GM23338 (cell line): ENCODE measurements around the gene TUBGCP2.

Source experiments
- CREB1 ChIP-seq: fragments of 250-450 bp; sonication (Bioruptor Pico); IDR thresholded peaks from 2 replicates; pipeline ENCODE4 v1.5.0; 2020; ENCODE audit warnings: low read depth, mild to moderate bottlenecking, moderate library complexity
- EZH2 ChIP-seq: fragments of 200-600 bp; sonication (generic); IDR thresholded peaks from one replicate; pipeline ENCODE4 v1.8.0; 2017; ENCODE audit warnings: antibody characterized with exemption, mild to moderate bottlenecking, low read depth; ENCODE audit not compliant: unreplicated experiment
- NANOG ChIP-seq: IDR thresholded peaks from 2 replicates; pipeline ENCODE4 v1.6.1; 2016; ENCODE audit warnings: antibody characterized with exemption, borderline replicate concordance
- TF ChIP-seq, protein P1 (sequence below), 2 experiments: fragments of 200-600 bp in 1 of 2; sonication (generic) in 1 of 2; conservative IDR thresholded peaks; 2 replicates each; pipeline versions ENCODE4 v1.5.1 to v1.6.1; 2016 to 2017; ENCODE audit warnings: antibody characterized with exemption in 2 of 2, low read depth in 2 of 2, mild to moderate bottlenecking in 2 of 2, moderate library complexity in 1 of 2
- TF ChIP-seq, protein P2 (sequence below): IDR thresholded peaks from one replicate; pipeline ENCODE4 v1.6.1; 2018; ENCODE audit warnings: antibody characterized with exemption; ENCODE audit not compliant: unreplicated experiment

GRCh38 chr10:133277993-133278576, 30.6 kb downstream of the TUBGCP2 start:
- TF ChIP-seq, protein P1, sequence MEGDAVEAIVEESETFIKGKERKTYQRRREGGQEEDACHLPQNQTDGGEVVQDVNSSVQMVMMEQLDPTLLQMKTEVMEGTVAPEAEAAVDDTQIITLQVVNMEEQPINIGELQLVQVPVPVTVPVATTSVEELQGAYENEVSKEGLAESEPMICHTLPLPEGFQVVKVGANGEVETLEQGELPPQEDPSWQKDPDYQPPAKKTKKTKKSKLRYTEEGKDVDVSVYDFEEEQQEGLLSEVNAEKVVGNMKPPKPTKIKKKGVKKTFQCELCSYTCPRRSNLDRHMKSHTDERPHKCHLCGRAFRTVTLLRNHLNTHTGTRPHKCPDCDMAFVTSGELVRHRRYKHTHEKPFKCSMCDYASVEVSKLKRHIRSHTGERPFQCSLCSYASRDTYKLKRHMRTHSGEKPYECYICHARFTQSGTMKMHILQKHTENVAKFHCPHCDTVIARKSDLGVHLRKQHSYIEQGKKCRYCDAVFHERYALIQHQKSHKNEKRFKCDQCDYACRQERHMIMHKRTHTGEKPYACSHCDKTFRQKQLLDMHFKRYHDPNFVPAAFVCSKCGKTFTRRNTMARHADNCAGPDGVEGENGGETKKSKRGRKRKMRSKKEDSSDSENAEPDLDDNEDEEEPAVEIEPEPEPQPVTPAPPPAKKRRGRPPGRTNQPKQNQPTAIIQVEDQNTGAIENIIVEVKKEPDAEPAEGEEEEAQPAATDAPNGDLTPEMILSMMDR (conservative IDR thresholded peaks at IDR 0.05; ENCODE audit: low read depth in 2 of 2): no peak
- TF ChIP-seq, protein P2, sequence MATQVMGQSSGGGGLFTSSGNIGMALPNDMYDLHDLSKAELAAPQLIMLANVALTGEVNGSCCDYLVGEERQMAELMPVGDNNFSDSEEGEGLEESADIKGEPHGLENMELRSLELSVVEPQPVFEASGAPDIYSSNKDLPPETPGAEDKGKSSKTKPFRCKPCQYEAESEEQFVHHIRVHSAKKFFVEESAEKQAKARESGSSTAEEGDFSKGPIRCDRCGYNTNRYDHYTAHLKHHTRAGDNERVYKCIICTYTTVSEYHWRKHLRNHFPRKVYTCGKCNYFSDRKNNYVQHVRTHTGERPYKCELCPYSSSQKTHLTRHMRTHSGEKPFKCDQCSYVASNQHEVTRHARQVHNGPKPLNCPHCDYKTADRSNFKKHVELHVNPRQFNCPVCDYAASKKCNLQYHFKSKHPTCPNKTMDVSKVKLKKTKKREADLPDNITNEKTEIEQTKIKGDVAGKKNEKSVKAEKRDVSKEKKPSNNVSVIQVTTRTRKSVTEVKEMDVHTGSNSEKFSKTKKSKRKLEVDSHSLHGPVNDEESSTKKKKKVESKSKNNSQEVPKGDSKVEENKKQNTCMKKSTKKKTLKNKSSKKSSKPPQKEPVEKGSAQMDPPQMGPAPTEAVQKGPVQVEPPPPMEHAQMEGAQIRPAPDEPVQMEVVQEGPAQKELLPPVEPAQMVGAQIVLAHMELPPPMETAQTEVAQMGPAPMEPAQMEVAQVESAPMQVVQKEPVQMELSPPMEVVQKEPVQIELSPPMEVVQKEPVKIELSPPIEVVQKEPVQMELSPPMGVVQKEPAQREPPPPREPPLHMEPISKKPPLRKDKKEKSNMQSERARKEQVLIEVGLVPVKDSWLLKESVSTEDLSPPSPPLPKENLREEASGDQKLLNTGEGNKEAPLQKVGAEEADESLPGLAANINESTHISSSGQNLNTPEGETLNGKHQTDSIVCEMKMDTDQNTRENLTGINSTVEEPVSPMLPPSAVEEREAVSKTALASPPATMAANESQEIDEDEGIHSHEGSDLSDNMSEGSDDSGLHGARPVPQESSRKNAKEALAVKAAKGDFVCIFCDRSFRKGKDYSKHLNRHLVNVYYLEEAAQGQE: no peak
- TF ChIP-seq NANOG (no peak), CREB1 (CRISPR knock-in tag) (no peak), EZH2 (no peak)
